Activated CD8-positive, alpha-beta memory T cell treated with anti-CD3 and anti-CD28 coated beads, Interleukin-2, amount 50 U/mL, for 1 hour (primary cell): ENCODE results near the gene UVSSA.
"Not testable (repeated sequence)": the region's sequence is repeated elsewhere in the genome, so short reads cannot be mapped to it uniquely, and the experiment has no call there.

Source experiments
- DNase-seq: peaks from one replicate; pipeline ENCODE4 v3.0.0-alpha.2; 2020; ENCODE audit errors: extremely low read depth

The UVSSA gene

DNA sequence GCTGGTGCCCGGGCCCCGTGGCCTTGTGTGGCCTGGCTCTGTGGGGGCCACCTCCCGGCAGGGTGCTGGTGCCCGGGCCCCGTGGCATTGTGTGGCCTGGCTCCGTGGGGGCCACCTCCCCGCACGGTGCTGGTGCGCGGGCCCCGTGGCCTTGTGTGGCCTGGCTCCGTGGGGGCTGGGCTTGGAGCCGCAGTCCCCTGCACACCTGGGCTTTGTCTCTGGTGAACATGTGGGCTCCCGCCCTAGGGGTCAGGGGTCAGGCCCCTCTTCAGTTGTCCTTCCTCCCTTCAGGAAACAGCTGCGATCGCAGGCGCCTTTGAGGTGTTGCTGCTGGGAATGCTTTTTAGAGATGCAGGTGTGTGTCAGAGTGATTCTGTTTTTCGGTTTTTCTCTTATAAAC, 17.2 kb downstream of the UVSSA start:
- no peak for DNase-seq

GRCh38 chr4:1364748-1365147, 17.7 kb downstream of the UVSSA start:
- DNase-seq = no peak

GRCh38 chr4:1365271-1366178, 18.5 kb downstream of the UVSSA start:
- DNase-seq = no peak

GRCh38 chr4:1366371-1367229, 19.6 kb downstream of the UVSSA start:
- DNase-seq = no peak

DNA sequence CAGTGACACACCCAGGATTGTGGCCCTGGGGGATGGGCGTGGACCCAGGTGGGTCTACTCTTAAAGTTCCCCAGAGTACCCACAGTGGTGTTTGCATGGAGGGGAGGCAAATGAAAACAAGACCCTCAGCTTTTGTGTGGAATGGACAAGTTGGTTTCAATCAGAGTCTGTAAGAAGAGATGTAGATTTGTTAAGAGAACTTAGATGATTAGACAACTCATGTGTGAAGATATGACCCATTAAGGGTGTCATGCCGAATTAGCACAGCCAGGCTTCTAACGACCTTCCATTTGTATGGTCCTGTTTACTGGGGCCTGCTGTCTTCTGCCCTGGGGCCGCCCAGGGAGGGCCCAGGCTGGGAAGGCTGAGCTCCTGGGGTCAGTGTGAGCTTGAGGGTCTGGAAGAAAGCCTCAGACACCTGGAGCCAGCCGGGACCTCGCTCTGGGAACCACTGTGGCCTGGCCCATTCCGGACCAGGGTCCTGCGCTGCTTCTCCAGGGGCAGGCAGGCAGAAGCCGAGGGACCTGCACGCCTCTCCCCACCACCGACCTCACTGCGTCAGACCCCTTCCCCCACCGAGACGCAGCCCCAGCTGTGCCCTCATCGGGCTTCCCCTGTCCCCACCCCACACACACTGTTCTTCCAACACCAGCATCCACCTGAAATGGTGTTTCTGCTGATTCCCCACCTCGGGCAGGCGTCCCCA, 20.4 kb downstream of the UVSSA start:
- DNase-seq = no peak

DNA sequence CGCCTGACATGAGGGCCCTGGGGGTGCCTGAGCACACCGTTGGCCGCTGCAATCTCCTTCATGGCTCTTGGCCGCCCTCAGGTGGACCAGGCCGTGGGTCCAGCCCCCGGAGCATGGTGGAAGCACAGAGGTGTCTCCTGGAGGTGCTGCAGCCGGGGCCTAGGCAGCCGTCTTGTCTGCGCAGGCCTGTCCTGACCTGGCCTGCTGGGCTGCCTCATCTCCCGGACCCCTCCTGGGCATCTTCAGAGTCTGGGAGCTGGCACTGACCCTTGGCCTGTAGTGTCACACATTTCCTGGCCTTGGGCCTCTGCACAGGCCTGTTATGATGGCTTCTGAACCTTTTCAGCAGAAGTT, 20.9 kb downstream of the UVSSA start:
- DNase-seq = no peak

GRCh38 chr4:1368421-1369090, 21.5 kb downstream of the UVSSA start:
- DNase-seq = no peak

- DNase-seq = no peak
Measured at GRCh38 chr4:1369091-1369450, 22.1 kb downstream of the UVSSA start.

GRCh38 chr4:1369479-1370079, 22.6 kb downstream of the UVSSA start:
- no peak for DNase-seq

DNA sequence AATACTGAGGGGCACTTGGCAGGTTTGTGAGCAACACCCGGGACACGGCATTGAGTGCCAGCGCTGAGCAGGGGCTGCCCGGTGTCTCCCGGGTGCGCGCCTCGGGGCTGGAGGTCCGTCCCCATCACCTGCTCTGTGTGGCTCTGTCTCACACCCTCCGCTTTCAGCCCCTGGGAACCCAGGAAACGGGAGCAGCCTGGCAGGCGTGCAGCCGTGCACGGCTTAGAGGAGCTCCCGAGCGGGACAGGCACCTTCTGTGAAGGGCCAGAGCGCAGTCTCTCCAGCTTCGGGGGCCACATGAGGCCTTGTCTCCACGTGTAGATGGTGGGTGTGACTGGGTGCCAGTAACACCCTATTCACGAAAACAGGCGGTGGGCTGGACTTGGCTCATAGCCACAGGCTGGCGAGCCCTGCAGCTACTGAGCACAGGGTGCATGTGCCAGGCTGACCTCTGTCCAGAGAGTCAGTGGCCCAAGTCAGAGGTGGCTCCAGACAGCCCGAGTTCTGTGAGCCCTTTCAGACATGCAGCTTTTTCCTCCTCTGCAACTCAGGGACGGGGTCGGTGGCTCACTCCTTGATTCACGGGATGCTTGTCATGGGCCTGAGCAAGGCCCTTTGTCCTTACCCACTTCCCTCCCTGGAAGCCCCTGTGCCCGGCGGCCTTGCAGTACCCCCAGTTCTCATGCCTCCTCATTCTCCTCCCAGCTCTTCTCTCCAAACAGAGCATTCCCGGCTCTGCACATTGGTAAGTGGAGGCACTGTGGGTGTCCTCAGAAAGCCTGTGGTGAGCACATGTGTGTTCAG, 23.5 kb downstream of the UVSSA start:
- DNase-seq = no peak

GRCh38 chr4:1371176-1372165, 24.5 kb downstream of the UVSSA start:
- DNase-seq = no peak

DNA sequence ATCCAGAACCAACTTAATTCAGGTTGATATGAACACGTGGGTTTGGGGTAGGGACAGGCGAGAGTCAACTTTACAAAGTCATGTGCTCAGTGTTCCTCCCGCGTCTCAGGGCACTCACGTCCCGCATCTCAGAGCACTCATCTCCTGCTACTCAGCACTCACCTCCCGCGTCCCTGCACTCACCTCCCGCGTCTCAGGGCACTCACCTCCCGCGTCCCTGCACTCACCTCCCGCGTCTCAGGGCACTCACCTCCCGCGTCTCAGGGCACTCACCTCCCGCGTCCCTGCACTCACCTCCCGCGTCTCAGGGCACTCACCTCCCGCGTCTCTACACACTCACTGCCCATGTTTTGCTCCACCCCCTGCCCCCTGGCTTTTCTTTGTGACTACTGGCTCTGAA, 25.6 kb downstream of the UVSSA start:
- not testable (repeated sequence) for DNase-seq

GRCh38 chr4:1373892-1374705, 27.1 kb downstream of the UVSSA start:
- no peak for DNase-seq

- no peak for DNase-seq
Measured at GRCh38 chr4:1374706-1375045, 27.7 kb downstream of the UVSSA start.

GRCh38 chr4:1375051-1375721, 28.2 kb downstream of the UVSSA start:
- DNase-seq = no peak

DNA sequence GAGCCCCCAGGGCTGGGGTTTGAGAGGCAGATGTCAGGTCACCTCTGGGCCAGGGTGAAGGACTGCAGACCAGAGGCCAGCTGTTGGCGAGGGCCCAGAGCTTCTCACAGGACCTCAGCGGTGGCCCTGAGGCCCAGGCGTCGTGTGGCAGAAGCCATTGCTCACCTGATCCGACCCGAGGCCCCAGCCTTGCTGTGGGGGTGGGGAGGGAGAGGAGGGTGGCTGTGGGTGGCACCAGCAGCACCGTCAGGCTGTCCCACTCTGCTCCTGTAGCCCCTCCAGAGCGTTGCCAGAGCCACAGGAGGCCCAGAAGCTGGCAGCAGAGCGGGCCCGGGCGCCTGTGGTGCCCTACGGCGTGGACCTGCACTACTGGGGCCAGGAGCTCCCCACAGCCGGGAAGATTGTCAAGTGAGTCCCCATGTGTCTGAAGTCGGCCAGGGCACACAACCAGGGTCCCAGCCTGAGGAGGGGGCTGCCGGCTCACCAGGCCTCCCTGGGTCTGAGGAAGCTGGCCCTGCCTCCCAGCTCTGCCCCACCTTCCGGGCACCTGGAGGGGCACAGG, 28.8 kb downstream of the UVSSA start:
- no peak for DNase-seq

- no peak for DNase-seq
Measured at GRCh38 chr4:1376391-1376840, 29.4 kb downstream of the UVSSA start.
